Lower lobe of right lung (tissue), 2 donors: ENCODE measurements around the gene ATG9A. TPM values are rescaled to one million over a fixed set of nuclear protein-coding genes. Genes with fewer than 3 reads are reported as not detected.

Experiments used
- ATAC-seq, 2 donors: fragments of 200-7000 bp; cut with Tn5 transposase; one replicate each; pipeline ENCODE4 v1.9.1; 2020 to 2022; ENCODE audit warnings: mild to moderate bottlenecking in 2 of 2, moderate library complexity in 2 of 2
- DNase-seq: peaks from one replicate; pipeline ENCODE4 v3.0.0-alpha.2; 2020
- H3K27ac ChIP-seq: fragments of 200-600 bp; one replicate; pipeline ENCODE4 v1.8.0; 2022
- H3K27me3 ChIP-seq: fragments of 200-600 bp; one replicate; pipeline ENCODE4 v1.8.0; 2022; ENCODE audit warnings: low read depth
- H3K36me3 ChIP-seq: fragments of 200-600 bp; one replicate; pipeline ENCODE4 v1.8.0; 2022; ENCODE audit warnings: mild to moderate bottlenecking
- H3K4me1 ChIP-seq: fragments of 200-600 bp; one replicate; pipeline ENCODE4 v1.8.0; 2022
- H3K4me3 ChIP-seq: fragments of 200-600 bp; one replicate; pipeline ENCODE4 v1.8.0; 2022; ENCODE audit warnings: mild to moderate bottlenecking
- H3K9me3 ChIP-seq: fragments of 200-600 bp; one replicate; pipeline ENCODE4 v1.8.0; 2022
- CTCF ChIP-seq: fragments of 200-600 bp; IDR thresholded peaks from one replicate; pipeline ENCODE4 v1.8.0; 2022; ENCODE audit warnings: antibody characterized with exemption, mild to moderate bottlenecking
- intact Hi-C: fragments of 100-400 bp; cut with DNase I; formaldehyde crosslinking; loops from one replicate; pipeline ENCODE4 v1.11.0; 2022
- total RNA-seq: library from RNA; stranded (reverse); fragmentation: NEBNext Ultra II Directional; extraction: Animal tissue kit (Norgen Biotek cat#: 25700); gene quantifications from one replicate; pipeline ENCODE4 v1.2.1, GENCODE V29; 2021
- donor health status: DM: no; HTN: yes; CAD: no; lungs with severe emphysema.

Gene ATG9A
- total RNA-seq, 1 donor from 2014 or later = 45.7 TPM

- TF ChIP-seq CTCF = no peak
- Histone ChIP-seq H3K27ac (peak within 1 kb of the TSS; percentile 90), H3K4me3 (peak within 1 kb of the TSS; percentile 62), H3K36me3 (peaks cover 63% of the 10 kb centered on the region), H3K9me3 (no peaks in the 10 kb centered on the region), H3K4me1 (peaks cover 33% of the 10 kb centered on the region), H3K27me3 (no peaks in the 10 kb centered on the region)
- intact Hi-C loops = no loop called here
- peak; percentile 96 for DNase-seq
- peak; percentile 93 to 94 for ATAC-seq
Observed at GRCh38 chr2:219218732-219219701, 10.4 kb downstream of the ATG9A start, which contains the start of gene ABCB6. Gene ABCB6 (minus strand): TSS chr2:219218958. CDS start chr2:219218673, 285 bp downstream.

GRCh38 chr2:219218217-219218731 is 11.2 kb downstream of the ATG9A start:
- intact Hi-C loops = no loop called here
- peak; percentile 75 for DNase-seq
- Histone ChIP-seq H3K9me3 (no peaks in the 10 kb centered on the region), H3K27me3 (no peaks in the 10 kb centered on the region), H3K27ac (peak overlapping the region; percentile 90), H3K4me1 (peaks cover 33% of the 10 kb centered on the region), H3K36me3 (peaks cover 61% of the 10 kb centered on the region), H3K4me3 (peak overlapping the region; percentile 62)
- ATAC-seq = peak; percentile 67 to 76
- TF ChIP-seq CTCF = no peak

- Histone ChIP-seq H3K9me3 (no peaks in the 10 kb centered on the region), H3K27ac (no peak overlapping the region), H3K27me3 (no peaks in the 10 kb centered on the region), H3K4me1 (peaks cover 33% of the 10 kb centered on the region), H3K36me3 (peaks cover 50% of the 10 kb centered on the region), H3K4me3 (no peak overlapping the region)
- ATAC-seq = no peak
- TF ChIP-seq CTCF = no peak
- intact Hi-C loops = no loop called here
- no peak for DNase-seq
Observed at GRCh38 chr2:219216535-219216915, 12.9 kb downstream of the ATG9A start.

- DNase-seq = no peak
- no peak for ATAC-seq
Observed at GRCh38 chr2:219215871-219216534, 13.4 kb downstream of the ATG9A start.

More at GRCh38 chr2:219215871-219216534, 13.4 kb downstream of the ATG9A start:
- H3K4me1 ChIP-seq = peaks cover 33% of the 10 kb centered on the region
- TF ChIP-seq CTCF = no peak
- no peaks in the 10 kb centered on the region for H3K9me3 ChIP-seq
- intact Hi-C loops = no loop called here
- H3K36me3 ChIP-seq = peaks cover 45% of the 10 kb centered on the region
- no peak overlapping the region for H3K27ac ChIP-seq
- H3K27me3 ChIP-seq = no peaks in the 10 kb centered on the region
- H3K4me3 ChIP-seq = no peak overlapping the region
